Adipose tissue (tissue), 3 donors: ENCODE measurements around the gene ALS2CL. TPM values are rescaled to one million over a fixed set of nuclear protein-coding genes. Genes with fewer than 3 reads are reported as not detected.
"Not testable (repeated sequence)": the region's sequence is repeated elsewhere in the genome, so short reads cannot be mapped to it uniquely, and the experiment has no call there.

Source experiments
- H3K27ac ChIP-seq: one replicate; pipeline ENCODE4 v1.5.1; 2013; ENCODE audit warnings: low read depth, low read length
- WGBS, 3 donors: extraction: QIAGEN DNeasy Blood & Tissue Kit; methylation state at CpG; one replicate each; pipeline ENCODE4 v1.1.7; 2013; 5-methylcytosine and 5-hydroxymethylcytosine counted together
- polyA plus RNA-seq, 3 donors: library from polyadenylated mRNA; stranded (reverse); fragments of 200-250 nt; gene quantifications; one replicate each; pipeline ENCODE4 v1.2.3, GENCODE V29; 2013
- donor health status: healthy with polysubstance abuse.
- donor health status: Bipolar disorder and iron deficiency.
- donor health status: healthy.

Gene ALS2CL
- polyA plus RNA-seq: 10 to 100 TPM; 10.0 to 27.7 (median 11.2) TPM

GRCh38 chr3:46693038-46693891 is at the start of gene ALS2CL:
ALS2CL (minus strand) TSS chr3:46693679; CDS start chr3:46689440, 4,239 bp downstream.
- WGBS, 3 donors: 0 to 1% (median 1%) methylated on average over 50 to 71 of the region's 71 CpGs
- no peak within 1 kb of the TSS for H3K27ac ChIP-seq

GRCh38 chr3:46742992-46743585 is 49.6 kb upstream of the ALS2CL start:
- H3K27ac ChIP-seq: no peak overlapping the region
- 67 to 85% (median 68%) methylated on average over 12 of the region's 12 CpGs for WGBS, 3 donors

- 96 to 98% (median 96%) methylated on average over 3 of the region's 3 CpGs for WGBS, 3 donors
These were observed 46.1 kb upstream of the ALS2CL start for GRCh38 chr3:46739565-46739964.

GRCh38 chr3:46737329-46737731 is 43.9 kb upstream of the ALS2CL start:
- H3K27ac ChIP-seq: no peak overlapping the region
- WGBS, 3 donors: 19 to 61% (median 61%) methylated on average over 4 of the region's 4 CpGs

More at GRCh38 chr3:46739565-46739964, 46.1 kb upstream of the ALS2CL start:
- H3K27ac ChIP-seq: not testable (repeated sequence)

GRCh38 chr3:46736006-46736872 is 42.8 kb upstream of the ALS2CL start:
- H3K27ac ChIP-seq: no peak overlapping the region
- 86 to 92% (median 87%) methylated on average over 18 to 20 of the region's 20 CpGs for WGBS, 3 donors

GRCh38 chr3:46734773-46735172 is 41.3 kb upstream of the ALS2CL start:
- WGBS, 3 donors: 73 to 75% (median 75%) methylated on average over 4 of the region's 4 CpGs
- H3K27ac ChIP-seq: no peak overlapping the region

GRCh38 chr3:46733026-46733800 is 39.7 kb upstream of the ALS2CL start:
- 81 to 86% (median 83%) methylated on average over 9 of the region's 9 CpGs for WGBS, 3 donors
- H3K27ac ChIP-seq: no peak overlapping the region

- no peak overlapping the region for H3K27ac ChIP-seq
- WGBS, 3 donors: 88 to 92% (median 90%) methylated on average over 3 of the region's 3 CpGs
These were observed 38.3 kb upstream of the ALS2CL start for GRCh38 chr3:46731795-46732194.

GRCh38 chr3:46730819-46731218 is 37.3 kb upstream of the ALS2CL start:
- WGBS, 3 donors: 48 to 78% (median 68%) methylated on average over 2 of the region's 2 CpGs

GRCh38 chr3:46729038-46729437 is 35.6 kb upstream of the ALS2CL start:
- WGBS, 3 donors: 86 to 91% (median 89%) methylated on average over 4 of the region's 4 CpGs
- no peak overlapping the region for H3K27ac ChIP-seq

More at GRCh38 chr3:46730819-46731218, 37.3 kb upstream of the ALS2CL start:
- H3K27ac ChIP-seq: no peak overlapping the region

GRCh38 chr3:46725621-46726314 is 32.3 kb upstream of the ALS2CL start:
- 61 to 75% (median 64%) methylated on average over 6 of the region's 6 CpGs for WGBS, 3 donors
- no peak overlapping the region for H3K27ac ChIP-seq

GRCh38 chr3:46724424-46724823 is 30.9 kb upstream of the ALS2CL start:
- H3K27ac ChIP-seq: no peak overlapping the region
- 66 to 86% (median 83%) methylated on average over 4 of the region's 4 CpGs for WGBS, 3 donors

GRCh38 chr3:46722443-46722842 is 29.0 kb upstream of the ALS2CL start:
- 90 to 95% (median 95%) methylated on average over 5 of the region's 5 CpGs for WGBS, 3 donors
- H3K27ac ChIP-seq: no peak overlapping the region

- H3K27ac ChIP-seq: no peak overlapping the region
- 69 to 100% (median 97%) methylated on average over 2 of the region's 2 CpGs for WGBS, 3 donors
These were observed 27.5 kb upstream of the ALS2CL start for GRCh38 chr3:46721009-46721408.

- 82 to 94% (median 90%) methylated on average over 4 of the region's 4 CpGs for WGBS, 3 donors
- H3K27ac ChIP-seq: no peak overlapping the region
These were observed 26.3 kb upstream of the ALS2CL start for GRCh38 chr3:46719735-46720271.

GRCh38 chr3:46719044-46719565 is 25.6 kb upstream of the ALS2CL start:
- H3K27ac ChIP-seq: no peak overlapping the region
- 82 to 89% (median 86%) methylated on average over 2 of the region's 2 CpGs for WGBS, 3 donors
